ENCODE measurements around the gene GTF2F1.
"Not testable (repeated sequence)": the region's sequence is repeated elsewhere in the genome, so short reads cannot be mapped to it uniquely, and the experiment has no call there.

The GTF2F1 gene, protein sequence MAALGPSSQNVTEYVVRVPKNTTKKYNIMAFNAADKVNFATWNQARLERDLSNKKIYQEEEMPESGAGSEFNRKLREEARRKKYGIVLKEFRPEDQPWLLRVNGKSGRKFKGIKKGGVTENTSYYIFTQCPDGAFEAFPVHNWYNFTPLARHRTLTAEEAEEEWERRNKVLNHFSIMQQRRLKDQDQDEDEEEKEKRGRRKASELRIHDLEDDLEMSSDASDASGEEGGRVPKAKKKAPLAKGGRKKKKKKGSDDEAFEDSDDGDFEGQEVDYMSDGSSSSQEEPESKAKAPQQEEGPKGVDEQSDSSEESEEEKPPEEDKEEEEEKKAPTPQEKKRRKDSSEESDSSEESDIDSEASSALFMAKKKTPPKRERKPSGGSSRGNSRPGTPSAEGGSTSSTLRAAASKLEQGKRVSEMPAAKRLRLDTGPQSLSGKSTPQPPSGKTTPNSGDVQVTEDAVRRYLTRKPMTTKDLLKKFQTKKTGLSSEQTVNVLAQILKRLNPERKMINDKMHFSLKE

DNA sequence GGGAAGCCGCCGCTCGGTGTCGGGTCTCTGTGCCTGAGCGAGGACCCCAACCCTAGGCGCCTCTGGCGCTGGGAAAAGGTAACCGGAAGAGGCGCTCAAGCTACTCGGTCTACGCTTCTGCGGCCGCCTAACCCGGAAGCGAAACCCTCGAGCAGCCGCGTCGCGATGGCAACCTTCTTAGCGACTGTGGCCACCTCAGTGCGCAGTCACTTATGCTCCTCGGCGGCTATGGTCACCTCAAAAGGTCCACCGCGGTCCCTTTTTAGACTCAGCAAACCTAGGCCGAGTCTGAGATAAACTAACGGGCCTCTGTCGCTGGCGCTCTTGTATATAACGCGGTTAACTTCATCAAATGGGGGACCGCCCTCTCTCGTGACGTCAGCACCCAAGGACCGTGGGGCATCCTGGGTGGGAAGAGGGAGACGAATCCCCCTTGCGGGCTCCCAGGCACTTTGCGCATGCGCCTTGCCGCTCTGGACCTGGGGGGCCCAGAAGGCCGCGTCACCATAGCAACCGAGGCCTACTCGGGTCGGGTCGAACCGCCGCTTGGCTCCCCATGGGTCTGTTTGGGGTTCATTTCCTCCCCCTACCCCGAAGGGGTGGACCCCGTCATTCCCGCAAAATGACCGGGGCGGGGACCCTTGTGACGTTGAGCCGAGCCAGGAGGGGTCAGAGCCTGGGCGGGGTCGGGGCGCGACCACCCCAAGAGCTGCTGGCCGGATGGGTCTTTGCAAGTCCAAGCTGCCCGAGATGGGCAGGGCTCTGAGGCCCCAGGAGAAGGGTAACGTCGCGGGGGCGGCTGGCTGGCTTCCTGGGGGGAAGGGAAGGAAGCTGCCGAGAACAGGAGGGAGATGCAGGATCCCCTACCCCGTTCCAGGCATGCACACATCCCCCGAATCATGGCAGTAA, at the start of gene GTF2F1:
Gene GTF2F1, minus strand, starts transcription at position 91 of the 909 bp plus-strand sequence. CDS start 169 bp downstream, outside the sequence.
- peak; percentile 98 for DNase-seq

- DNase-seq: no peak
These were observed 49.2 kb upstream of the GTF2F1 start for GRCh38 chr19:6442087-6442688.

- no peak for DNase-seq
These were observed 47.9 kb upstream of the GTF2F1 start for GRCh38 chr19:6440905-6441304.

DNA sequence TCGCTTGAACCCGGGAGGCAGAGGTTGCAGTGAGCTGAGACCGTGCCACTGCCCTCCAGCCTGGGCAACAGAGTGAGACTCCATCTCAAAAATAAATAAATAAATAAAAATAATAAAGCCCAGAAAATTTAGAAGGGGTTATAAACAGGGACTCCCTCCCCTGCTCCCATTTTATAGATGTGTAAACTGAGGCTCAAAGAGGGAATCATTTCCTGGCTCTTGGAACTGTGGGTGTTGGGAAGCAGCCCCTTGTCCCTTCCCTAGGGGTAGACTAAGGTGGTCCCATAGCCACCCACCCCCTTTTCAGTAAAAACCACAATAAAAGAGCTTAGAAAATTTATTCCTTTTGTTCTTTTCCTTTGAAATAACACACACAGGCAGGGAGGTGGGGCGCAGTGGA, 46.8 kb upstream of the GTF2F1 start:
- no peak for DNase-seq

DNA sequence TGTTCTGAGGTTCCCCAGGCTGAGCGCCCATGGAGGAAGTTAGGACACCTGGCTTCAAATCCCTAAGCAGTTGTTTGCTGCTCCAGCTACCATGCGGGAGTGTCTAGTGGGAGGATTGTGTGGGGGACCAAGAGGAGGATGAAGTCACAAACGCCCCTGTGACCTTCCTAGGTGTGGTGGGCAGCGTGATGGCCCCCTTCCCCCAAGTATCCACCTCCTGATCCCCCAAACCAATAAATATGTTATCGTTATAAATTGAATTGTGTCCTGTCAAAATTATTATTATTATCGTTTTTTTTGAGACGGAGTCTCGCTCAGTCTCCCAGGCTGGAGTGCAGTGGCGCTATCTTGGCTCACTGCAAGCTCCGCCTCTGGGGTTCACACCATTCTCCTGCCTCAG, 40.7 kb upstream of the GTF2F1 start, which contains the start of gene SLC25A41:
Gene SLC25A41, minus strand, starts transcription at position 101 of the 400 bp plus-strand sequence. Its CDS starts 70 bp downstream, at position 31.
- no peak for DNase-seq

DNA sequence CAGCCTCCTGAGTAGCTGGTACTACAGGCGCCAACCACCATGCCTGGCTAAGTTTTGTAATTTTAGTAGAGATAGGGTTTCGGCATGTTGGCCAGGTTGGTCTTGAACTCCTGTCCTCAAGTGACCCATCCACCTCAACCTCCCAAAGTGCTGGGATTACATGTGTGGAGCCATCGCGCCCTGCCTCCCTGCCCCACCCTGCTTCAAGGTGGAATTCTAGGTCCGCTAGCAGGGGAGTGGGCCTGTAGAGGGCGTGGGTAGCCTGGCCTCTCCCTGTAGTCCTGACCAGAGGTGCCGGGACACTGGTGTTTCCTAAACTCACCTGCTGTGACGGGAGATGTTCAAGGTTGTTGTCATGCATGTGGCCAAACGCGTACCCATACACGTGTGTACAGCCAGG, 40.2 kb upstream of the GTF2F1 start:
- no peak for DNase-seq

- no peak for DNase-seq
These were observed 38.9 kb upstream of the GTF2F1 start for GRCh38 chr19:6431891-6432290.

DNA sequence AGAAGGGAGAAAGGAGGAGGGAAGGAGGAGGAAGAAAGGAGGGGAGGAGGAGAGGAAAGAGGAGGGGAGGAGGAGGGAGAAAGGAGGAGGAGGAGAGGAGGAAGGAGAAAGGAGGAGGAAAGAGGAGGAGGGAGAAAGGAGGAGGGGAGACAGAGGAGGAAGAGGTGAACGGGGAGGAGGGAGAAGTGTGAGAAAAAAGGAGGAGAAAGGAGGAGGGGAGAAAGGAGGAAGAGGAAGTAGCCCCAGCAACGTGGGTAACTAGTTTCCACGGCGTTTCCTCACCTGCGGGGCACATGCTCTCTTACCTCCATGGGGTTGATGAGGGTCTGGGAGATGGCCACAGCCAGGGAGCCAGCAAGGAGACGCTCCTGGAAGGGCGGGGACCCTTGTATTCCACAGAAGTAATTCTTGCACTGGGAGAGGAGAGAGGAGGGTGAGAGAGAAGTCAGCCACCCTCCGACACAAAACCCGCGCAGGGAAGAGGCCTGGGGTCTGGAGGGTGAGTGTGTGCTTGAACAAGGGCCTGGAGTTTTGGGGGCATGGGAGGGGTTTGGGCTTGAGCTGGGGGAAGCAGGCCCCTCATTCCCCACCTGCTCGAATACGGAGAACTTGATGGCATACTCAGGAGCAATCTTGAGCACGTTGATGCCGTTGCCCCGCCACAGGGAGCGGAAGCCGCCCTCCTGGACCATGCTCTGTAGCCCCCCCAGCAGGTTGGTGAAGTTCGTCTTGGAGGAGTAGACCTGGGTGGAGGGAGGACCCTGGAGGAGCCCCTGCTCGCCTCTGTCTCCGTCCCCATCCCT, 36.7 kb upstream of the GTF2F1 start:
- DNase-seq: no peak

- DNase-seq: not testable (repeated sequence)
These were observed 35.9 kb upstream of the GTF2F1 start for GRCh38 chr19:6428692-6429418.

DNA sequence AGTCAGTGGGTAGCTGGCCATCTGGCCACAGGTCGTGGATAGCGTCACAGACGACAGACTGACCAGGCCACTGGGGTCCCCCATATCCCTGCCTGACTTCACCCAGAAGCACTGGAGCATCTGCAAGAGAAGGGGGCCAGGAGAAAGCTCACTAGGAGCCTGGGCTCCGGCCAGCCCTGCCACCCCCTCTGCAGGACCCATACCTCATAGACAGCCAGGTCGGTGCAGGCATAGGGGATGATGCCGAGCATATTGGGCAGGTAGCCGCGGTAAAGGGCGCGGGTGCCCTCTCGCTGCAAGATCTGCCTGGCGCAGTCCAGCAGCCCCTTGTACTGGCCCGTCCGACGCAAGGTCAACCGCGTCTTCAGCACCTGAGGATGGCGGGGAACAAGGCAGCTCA, 34.2 kb upstream of the GTF2F1 start:
- no peak for DNase-seq

DNA sequence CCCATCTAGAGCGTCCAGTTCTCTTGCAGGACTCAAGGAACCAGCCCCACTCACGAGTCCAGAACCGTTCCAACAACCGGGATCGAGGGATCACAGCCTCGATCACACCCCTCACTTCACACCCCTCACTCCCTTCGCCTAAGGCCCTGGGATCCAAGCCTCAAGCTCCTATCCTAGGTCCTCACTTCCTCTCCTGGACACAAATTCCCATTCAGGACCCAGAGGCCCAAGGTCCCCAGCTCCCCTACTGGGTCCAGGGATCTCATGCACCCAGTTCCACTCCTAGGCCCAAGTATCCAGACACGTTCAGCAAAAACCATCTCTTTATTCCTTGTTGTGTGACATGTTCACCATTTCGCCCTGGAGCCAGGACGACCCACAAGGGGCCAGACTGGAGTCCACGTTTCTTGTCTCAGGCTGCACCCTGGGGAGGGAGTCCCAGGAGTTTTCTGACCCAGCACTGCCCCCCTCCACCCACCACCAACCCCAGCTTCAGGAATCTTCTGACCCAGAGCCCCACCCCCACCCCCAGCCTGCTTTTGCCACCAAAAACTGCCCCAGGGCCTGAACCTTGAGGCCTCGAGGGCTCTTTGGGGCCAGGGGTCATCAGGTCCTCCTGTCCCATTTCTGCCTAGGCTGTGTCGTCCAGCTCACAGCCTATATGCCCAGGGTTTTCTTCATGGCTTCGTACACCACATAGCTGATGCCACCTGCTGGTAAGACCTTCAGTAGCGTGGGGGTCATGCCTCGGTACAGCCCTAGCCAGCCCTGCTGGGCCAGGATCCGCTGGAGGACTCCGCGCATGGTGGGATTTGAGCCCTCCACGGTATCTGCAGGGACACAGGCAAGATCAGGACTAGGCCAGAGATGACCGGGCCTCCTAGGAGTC, 33.0 kb upstream of the GTF2F1 start:
- no peak for DNase-seq

DNA sequence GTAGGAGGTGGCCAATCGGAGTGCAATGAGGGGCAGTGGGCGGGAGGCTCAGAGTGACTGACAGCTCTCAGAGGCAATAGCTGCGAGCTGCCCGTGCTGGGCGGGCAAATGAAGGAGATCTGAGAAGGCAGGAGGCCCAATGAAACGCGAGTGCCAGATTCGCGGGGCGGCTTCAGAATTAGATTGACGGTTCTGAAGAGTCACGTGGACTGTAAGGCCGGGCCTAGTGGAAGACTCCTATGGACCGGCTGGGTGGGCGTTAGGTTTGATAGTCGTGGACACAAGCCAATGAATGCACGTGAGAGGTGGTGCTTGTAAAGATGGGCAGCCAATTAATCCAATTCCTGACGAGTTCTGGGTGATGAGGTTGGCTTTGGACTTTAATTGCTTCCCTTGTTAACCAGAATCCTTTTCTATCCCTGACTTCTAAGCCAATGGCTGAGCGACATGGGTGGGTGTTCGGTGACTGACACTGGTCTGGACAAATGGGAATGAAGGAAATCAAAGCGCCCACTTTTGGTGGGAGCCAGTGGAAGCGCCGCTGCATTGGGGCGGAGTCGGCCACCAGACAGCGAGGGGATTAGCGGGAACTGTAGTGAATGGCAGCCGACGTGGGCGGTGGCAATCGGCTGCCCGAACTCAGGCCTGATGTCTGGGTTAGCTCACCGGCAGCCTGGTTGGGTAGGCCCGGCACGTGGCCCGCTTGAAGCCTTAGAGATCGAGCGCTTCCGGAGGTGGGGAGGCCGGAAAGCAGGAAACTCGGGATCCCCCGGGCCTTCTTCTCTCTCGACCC, 32.2 kb upstream of the GTF2F1 start:
- peak; percentile 99 for DNase-seq

- no peak for DNase-seq
These were observed 31.4 kb upstream of the GTF2F1 start, which contains the start of gene KHSRP for GRCh38 chr19:6424195-6424938. Gene KHSRP (minus strand): TSS chr19:6424811. CDS start chr19:6424701, 110 bp downstream.

DNA sequence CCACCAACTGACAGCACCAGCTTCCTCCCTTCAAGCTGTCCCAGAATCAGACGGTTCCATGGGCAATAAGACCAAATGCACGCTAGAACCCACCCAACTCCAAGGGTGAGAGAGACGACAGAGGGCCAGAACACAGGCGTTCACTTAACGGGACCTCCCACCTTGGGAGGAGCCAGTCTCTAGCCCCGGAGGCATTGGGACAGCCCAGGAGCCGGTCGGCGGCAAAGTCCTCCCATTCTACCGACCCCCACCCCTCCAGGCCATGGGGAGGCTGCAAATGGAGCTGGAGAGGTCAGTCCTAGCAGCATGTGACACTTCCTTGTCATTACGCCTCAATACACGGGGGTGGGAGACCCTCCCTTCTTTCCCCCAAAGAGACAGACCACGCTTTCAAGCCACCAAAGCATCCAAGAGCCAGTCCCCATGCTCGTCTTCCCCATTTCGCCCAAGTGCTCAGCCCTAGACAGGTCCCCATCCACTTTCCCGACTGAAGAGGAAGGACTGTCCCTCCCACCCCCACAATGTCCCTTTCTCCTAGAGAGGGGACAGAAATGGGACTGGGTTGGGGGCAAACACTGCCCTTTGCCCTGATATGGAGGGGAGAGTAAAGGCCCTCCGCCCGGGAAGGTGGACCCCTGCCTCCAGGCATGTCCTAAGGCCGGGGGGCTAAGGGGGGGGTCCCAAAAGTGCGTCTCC, 30.7 kb upstream of the GTF2F1 start:
- no peak for DNase-seq

GRCh38 chr19:6421075-6422014, 28.4 kb upstream of the GTF2F1 start:
- DNase-seq: no peak

- no peak for DNase-seq
These were observed 25.6 kb upstream of the GTF2F1 start for GRCh38 chr19:6418562-6418932.

Measured in NCI-H510A treated with DMSO at 0.1 percent for 48 hours (cell line).